Sigmoid colon (tissue), 4 donors: Measurements from ENCODE around the gene PIH1D2.

ENCODE experiments used
- POLR2AphosphoS5 ChIP-seq, 4 donors: sonication (generic); formaldehyde crosslinking; IDR thresholded peaks; one replicate each; pipeline ENCODE4 v1.6.1; 2017; ENCODE audit warnings: antibody characterized with exemption in 4 of 4
- TF ChIP-seq, protein P1 (sequence below), 4 experiments: fragments of 450-650 bp in 3 of 4; fragments of 200-600 bp in 1 of 4; IDR thresholded peaks; one replicate each; pipeline ENCODE4 v1.5.1; 2016 to 2019; ENCODE audit warnings: antibody characterized with exemption in 4 of 4, mild to moderate bottlenecking in 3 of 4, moderate library complexity in 2 of 4

- TF ChIP-seq, protein P1, sequence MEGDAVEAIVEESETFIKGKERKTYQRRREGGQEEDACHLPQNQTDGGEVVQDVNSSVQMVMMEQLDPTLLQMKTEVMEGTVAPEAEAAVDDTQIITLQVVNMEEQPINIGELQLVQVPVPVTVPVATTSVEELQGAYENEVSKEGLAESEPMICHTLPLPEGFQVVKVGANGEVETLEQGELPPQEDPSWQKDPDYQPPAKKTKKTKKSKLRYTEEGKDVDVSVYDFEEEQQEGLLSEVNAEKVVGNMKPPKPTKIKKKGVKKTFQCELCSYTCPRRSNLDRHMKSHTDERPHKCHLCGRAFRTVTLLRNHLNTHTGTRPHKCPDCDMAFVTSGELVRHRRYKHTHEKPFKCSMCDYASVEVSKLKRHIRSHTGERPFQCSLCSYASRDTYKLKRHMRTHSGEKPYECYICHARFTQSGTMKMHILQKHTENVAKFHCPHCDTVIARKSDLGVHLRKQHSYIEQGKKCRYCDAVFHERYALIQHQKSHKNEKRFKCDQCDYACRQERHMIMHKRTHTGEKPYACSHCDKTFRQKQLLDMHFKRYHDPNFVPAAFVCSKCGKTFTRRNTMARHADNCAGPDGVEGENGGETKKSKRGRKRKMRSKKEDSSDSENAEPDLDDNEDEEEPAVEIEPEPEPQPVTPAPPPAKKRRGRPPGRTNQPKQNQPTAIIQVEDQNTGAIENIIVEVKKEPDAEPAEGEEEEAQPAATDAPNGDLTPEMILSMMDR (IDR thresholded peaks at IDR 0.05) = peak in 2 of 4 experiments; percentile 20 to 36
- peak; percentile 75 to 88 (median 87) for TF ChIP-seq POLR2AphosphoS5 (IDR thresholded peaks at IDR 0.05)
Observed at GRCh38 chr11:112086422-112087191, 12.8 kb upstream of the PIH1D2 start, which contains the start of the genes SDHD and TIMM8B.
